Right renal cortex interstitium (tissue), 3 donors: Measurements from ENCODE around the gene AFMID. TPM values are rescaled to one million over a fixed set of nuclear protein-coding genes. Genes with fewer than 3 reads are reported as not detected.
"Not testable (repeated sequence)": the region's sequence is repeated elsewhere in the genome, so short reads cannot be mapped to it uniquely, and the experiment has no call there.

ENCODE experiments used
- DNase-seq, 3 donors: peaks; one replicate each; pipeline ENCODE4 v3.0.0-alpha.2; 2013; ENCODE audit warnings: low read depth in 3 of 3, low spot score in 2 of 3
- polyA plus RNA-seq, 3 donors: library from polyadenylated mRNA; unstranded; fragments of 120-200 nt; gene quantifications; one replicate each; pipeline ENCODE4 v1.2.1, GENCODE V29; 2013; ENCODE audit not compliant: insufficient read length in 3 of 3

Gene AFMID
- polyA plus RNA-seq, 3 donors, result 59.5 to 64.2 (median 60.5) TPM

GRCh38 chr17:78219396-78220150 lies 32.4 kb downstream of the AFMID start:
- no peak for DNase-seq

GRCh38 chr17:78223061-78223460 lies 35.9 kb downstream of the AFMID start:
- no peak for DNase-seq

GRCh38 chr17:78223765-78224164 lies 36.6 kb downstream of the AFMID start:
- no peak for DNase-seq

- DNase-seq, result no peak
Observed at GRCh38 chr17:78224231-78225087, 37.3 kb downstream of the AFMID start.

DNA sequence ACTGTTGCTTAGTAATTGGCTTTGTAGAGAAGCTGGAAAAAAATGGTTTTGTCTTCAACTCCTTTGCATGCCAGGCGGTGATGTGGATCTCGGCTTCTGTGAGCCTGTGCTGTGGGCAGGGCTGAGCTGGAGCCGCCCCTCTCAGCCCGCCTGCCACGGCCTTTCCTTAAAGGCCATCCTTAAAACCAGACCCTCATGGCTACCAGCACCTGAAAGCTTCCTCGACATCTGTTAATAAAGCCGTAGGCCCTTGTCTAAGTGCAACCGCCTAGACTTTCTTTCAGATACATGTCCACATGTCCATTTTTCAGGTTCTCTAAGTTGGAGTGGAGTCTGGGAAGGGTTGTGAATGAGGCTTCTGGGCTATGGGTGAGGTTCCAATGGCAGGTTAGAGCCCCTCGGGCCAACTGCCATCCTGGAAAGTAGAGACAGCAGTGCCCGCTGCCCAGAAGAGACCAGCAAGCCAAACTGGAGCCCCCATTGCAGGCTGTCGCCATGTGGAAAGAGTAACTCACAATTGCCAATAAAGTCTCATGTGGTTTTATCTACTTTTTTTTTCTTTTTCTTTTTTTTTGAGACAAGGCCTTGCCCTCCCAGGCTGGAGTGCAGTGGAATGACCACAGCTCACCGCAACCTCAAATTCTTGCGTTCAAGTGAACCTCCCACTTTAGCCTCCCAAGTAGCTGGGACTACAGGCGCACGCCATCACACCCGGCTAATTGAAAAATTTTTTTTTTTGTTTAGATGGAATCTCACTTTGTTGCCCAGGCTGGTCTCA lies 38.1 kb downstream of the AFMID start:
- no peak for DNase-seq

DNA sequence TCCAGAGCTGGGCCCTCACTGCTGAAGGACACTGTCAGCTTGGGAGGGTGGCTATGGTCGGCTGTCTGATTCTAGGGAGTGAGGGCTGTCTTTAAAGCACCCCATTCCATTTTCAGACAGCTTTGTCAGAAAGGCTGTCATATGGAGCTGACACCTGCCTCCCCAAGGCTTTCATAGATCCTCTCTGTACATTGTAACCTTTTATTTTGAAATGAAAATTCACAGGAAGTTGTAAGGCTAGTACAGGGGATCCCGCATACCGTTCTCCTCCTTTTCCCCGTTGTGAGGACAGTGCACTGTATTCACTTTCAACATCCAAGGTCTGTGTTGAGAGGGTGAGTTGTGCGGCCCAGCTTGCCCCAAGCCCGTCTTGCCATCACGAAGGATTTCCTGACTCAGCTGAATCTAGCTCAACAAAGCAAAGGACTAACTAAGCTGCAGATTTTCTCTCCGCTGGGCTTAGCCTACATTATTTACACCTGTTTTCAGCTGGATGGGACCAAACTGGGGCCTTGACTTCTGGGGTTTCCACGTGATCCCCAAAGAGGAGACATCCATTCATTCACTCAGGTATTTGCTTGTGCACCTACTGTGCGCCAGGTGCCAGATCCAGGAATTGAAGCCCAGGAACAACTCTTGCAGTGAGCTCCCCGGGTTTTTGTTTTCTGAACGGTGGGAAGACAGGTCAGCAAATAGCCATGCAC lies 39.0 kb downstream of the AFMID start:
- no peak for DNase-seq

- no peak for DNase-seq
Observed at GRCh38 chr17:78226759-78227454, 39.7 kb downstream of the AFMID start.

DNA sequence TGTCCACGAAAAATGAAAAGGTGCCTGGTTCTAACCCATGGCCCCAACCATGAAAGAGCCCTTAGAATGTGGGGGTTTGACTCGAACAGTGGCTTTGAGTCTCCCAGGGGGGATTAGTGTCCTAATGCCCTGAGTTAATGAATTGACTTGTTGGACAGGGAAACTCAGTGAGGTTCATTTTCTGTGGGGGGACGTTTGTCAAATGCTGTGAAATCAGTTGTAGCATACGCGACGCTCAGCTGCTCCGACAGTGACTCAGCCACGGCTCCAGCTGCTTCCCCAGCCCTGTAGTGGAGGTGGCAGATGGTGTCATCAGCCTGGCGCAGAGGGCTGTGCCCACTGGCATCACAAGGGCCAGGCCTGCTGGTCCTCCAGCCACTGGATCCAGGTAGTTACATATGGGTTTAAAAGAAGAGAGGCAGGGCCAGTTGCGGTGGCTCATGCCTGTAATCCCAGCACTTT lies 40.3 kb downstream of the AFMID start:
- no peak for DNase-seq

DNA sequence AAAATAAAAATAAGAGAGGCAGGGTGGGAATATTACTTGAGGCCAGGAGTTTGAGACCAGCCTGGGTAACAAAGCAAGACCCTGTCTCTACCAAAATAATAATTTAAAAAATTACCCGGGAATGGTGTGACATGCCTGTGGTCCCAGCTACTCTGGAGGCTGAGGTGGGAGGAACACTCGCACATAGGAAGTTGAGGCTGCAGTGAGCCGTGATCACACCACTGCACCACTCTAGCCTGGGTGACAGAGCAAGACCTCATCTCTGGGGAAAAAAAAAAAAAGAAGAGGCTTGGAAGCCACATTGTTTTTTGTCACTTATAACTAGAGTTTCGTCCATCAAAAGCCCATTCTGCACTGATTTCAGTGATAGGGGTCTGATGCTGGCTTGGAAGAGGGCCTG lies 41.0 kb downstream of the AFMID start:
- no peak for DNase-seq

DNA sequence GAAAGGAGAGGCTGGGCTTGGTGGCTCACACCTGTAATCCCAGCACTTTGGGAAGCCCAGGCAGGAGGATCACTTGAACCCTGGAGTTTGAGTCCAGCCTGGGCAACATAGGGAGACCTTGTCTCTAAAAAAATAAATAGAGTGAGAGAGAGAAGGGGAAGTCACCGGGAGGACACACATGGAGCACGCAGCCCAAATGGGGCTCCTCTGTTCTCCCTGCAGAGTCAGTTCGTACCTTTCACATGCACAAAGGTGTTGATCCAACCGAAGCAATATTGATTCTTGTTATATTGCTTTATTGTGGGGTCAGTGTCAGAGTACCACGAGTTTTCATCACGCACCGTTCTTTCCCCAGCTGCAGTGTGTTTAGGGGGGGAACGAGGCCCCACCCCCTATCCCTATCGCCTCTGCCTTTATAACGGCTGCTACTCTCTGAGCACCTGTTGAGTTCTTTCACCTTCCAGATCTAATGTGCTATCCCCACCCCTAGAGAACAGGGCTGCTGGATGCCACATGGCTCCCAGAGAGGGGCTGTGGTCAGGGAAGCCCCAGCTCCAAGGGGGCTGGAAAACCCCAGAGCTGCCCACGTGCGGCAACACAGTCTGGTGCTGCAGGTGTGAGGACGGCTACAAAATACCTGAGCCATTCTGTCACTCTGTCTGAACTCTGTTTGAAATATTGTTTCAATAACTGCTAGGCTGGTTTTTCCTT lies 43.2 kb downstream of the AFMID start:
- no peak for DNase-seq

- no peak for DNase-seq
Observed at GRCh38 chr17:78230996-78231935, 44.1 kb downstream of the AFMID start, which contains the start of gene TMEM235. Gene TMEM235, plus strand, starts transcription at chr17:78231631. Its CDS starts 393 bp downstream, at chr17:78232024.

DNA sequence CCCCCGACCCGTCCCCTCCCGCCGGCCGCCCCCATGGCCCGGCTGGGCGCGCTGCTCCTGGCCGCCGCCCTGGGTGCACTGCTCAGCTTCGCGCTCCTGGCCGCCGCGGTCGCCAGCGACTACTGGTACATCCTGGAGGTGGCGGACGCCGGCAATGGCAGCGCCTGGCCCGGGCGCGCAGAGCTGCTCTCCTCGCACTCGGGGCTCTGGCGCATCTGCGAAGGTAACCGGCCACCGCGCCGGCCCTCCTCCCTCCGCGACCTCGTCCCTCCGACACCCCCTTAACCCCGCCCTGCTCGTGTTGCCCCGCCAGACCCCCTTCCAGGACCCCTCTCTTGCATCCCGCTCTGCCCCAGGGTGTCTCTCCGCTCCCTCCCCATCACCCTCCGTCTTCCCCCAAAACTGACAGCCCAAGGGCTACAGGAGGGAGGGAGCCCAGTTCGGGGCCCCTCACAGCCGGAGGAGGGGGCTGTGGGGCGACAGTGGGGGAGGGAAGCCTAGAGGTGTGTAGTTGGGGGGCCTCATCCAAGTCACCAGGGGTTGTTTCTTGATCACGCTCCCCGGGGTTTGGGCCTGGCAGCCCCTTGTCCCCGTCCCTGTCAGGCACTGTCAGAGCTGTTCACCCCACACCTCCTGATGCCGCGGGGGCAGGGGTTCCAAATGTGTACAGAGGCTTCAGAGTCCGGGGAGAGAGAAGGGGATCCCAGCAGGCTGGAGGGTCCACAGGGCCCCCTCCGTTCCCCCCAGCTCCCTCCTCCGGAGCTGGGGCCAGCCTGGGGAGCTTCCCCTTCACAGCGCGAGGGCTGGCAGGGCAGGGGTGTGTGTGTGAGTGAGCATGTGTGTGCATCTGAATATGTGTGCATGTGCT lies 45.1 kb downstream of the AFMID start:
- no peak for DNase-seq

GRCh38 chr17:78232859-78233173 lies 45.7 kb downstream of the AFMID start:
- no peak for DNase-seq

DNA sequence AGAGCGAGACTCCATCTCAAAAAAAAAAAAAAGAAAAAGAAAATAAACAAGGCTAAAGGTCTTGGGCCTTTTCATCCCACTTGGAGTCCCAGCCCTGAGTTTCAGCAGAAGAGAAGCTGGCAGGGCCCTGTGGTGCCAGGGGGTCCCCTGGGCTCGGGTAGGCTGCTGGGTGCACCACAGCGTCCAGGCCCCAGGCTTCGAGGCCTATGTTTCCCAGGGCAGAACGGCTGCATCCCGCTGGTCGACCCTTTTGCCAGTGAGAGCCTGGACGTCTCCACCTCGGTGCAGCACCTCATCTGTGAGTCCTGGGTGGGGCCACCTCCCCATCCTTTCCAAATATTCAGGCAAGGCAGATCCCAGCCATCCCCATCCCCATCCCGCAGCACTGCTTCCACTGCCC lies 46.5 kb downstream of the AFMID start:
- DNase-seq, result no peak

DNA sequence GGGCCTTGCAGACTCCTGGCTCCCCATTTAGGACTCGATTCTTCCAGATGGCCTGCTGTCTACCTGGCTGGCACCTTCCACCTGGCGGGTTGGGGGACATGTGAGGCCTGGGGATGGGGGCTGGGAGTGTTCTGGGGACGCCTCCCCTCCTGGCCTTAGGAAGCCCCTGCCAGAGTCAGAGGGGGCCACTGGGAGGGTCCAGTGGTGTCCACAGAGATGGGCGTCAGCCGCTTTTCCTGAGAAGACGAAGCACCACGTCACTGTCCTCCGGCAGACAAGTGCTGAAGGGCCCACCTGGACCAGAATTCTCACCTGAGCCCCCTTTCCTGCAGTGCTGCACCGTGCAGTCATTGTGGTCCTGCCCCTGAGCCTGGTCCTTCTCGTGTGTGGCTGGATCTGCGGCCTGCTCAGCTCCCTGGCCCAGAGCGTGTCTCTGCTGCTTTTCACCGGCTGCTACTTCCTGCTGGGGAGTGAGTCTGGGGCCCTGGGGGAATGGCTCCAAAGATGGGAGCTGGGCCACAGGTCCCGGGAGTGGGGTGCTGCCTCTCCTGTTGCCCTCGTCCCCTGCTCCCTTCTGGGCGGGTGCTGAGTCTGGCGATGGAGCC lies 47.2 kb downstream of the AFMID start:
- DNase-seq, result no peak

DNA sequence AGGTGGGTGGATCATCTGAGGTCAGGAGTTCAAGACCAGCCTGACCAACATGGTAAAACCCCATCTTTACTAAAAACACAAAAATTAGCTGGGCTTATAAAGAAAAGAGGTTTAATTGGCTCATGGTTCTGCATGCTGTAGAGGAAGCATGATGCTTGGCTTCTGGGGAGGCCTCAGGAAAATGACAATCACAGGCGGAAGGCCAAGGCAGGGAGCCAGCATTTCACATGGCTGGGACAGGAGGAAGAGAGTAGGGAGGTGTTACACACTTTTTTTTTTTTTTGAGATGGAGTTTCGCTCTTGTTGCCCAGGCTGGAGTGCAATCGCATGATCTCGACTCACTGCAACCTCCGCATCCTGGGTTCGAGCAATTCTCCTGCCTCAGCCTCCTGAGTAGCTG lies 47.9 kb downstream of the AFMID start:
- not testable (repeated sequence) for DNase-seq

GRCh38 chr17:78235885-78236284 lies 48.7 kb downstream of the AFMID start:
- no peak for DNase-seq
